HEK293 (cell line): Measurements from ENCODE around the gene LLGL1.

Experiments
- CTCF ChIA-PET: fragments of 350-600 bp; formaldehyde crosslinking; extraction: SDS; loops from one replicate; lab custom pipeline; 2021; ENCODE audit warnings: antibody characterized with exemption; lab: Yijun Ruan, JAX
- POLR2A ChIA-PET: fragments of 300-600 bp; formaldehyde crosslinking; extraction: SDS; loops from one replicate; lab custom pipeline; 2020; ENCODE audit warnings: antibody characterized with exemption, inconsistent platforms; lab: Yijun Ruan, JAX
- H3K27ac ChIP-seq: fragments of 200-500 bp; sonication (Bioruptor generic); 2 replicates; pipeline ENCODE4 v1.5.1; 2014; ENCODE audit warnings: low read depth, low read length, control low read depth, inconsistent platforms; ENCODE audit errors: extremely low read depth
- H3K36me3 ChIP-seq, 2 experiments: fragments of 200-500 bp in 1 of 2; sonication (Bioruptor generic) in 1 of 2; 1 replicate in 1 of 2; 2 replicates in 1 of 2; pipeline ENCODE4 v1.5.1; 2014 to 2017; ENCODE audit warnings: inconsistent platforms in 2 of 2, low read length in 2 of 2; ENCODE audit not compliant: control insufficient read depth in 2 of 2, insufficient read depth in 1 of 2
- H3K4me1 ChIP-seq: fragments of 200-500 bp; sonication (Bioruptor generic); 2 replicates; pipeline ENCODE4 v1.5.1; 2014; ENCODE audit warnings: mild to moderate bottlenecking, low read length, inconsistent platforms; ENCODE audit not compliant: control insufficient read depth, insufficient read depth
- H3K4me3 ChIP-seq: 2 replicates; pipeline ENCODE4 v1.5.1; 2011; ENCODE audit warnings: low read depth, mild to moderate bottlenecking, control low read depth, low read length, moderate library complexity
- H3K9me3 ChIP-seq: fragments of 200-500 bp; sonication (Bioruptor generic); 2 replicates; pipeline ENCODE4 v1.5.1; 2014; ENCODE audit warnings: low read depth, low read length, inconsistent platforms; ENCODE audit not compliant: control insufficient read depth, insufficient read depth
- ELK4 ChIP-seq: IDR thresholded peaks from 2 replicates; pipeline ENCODE4 v1.6.1; 2011; ENCODE audit warnings: mild to moderate bottlenecking, low read depth, low read length, borderline replicate concordance
- GLIS1 ChIP-seq: fragments of 450-650 bp; formaldehyde crosslinking; IDR thresholded peaks from 2 replicates; pipeline ENCODE4 v1.5.1; 2016; ENCODE audit warnings: missing biosample characterization, missing genetic modification characterization
- IKZF3 ChIP-seq: fragments of 450-650 bp; IDR thresholded peaks from 2 replicates; pipeline ENCODE4 v1.5.0; 2018; ENCODE audit warnings: missing biosample characterization, mild to moderate bottlenecking, missing genetic modification characterization, moderate library complexity
- KLF10 ChIP-seq: fragments of 450-650 bp; IDR thresholded peaks from 2 replicates; pipeline ENCODE4 v1.5.1; 2018; ENCODE audit warnings: missing biosample characterization, mild to moderate bottlenecking, missing genetic modification characterization
- PRDM10 ChIP-seq: fragments of 450-650 bp; formaldehyde crosslinking; IDR thresholded peaks from 2 replicates; pipeline ENCODE4 v1.5.1; 2016; ENCODE audit warnings: missing biosample characterization, missing genetic modification characterization
- ZBTB20 ChIP-seq: fragments of 450-650 bp; formaldehyde crosslinking; IDR thresholded peaks from 2 replicates; pipeline ENCODE4 v1.5.1; 2016; ENCODE audit warnings: missing biosample characterization, missing genetic modification characterization
- ZBTB48 ChIP-seq: fragments of 450-650 bp; formaldehyde crosslinking; IDR thresholded peaks from 2 replicates; pipeline ENCODE4 v1.5.1; 2016; ENCODE audit warnings: missing biosample characterization, missing genetic modification characterization
- ZBTB7A ChIP-seq: fragments of 450-650 bp; formaldehyde crosslinking; IDR thresholded peaks from 2 replicates; pipeline ENCODE4 v1.5.1; 2016; ENCODE audit warnings: low read depth, missing biosample characterization, missing genetic modification characterization
- ZIC2 ChIP-seq: fragments of 450-650 bp; formaldehyde crosslinking; IDR thresholded peaks from 2 replicates; pipeline ENCODE4 v1.5.1; 2016; ENCODE audit warnings: missing biosample characterization, missing genetic modification characterization
- ZNF18 ChIP-seq: fragments of 450-650 bp; formaldehyde crosslinking; IDR thresholded peaks from 2 replicates; pipeline ENCODE4 v1.5.1; 2016; ENCODE audit warnings: missing biosample characterization, missing genetic modification characterization
- ZNF26 ChIP-seq: fragments of 450-650 bp; formaldehyde crosslinking; IDR thresholded peaks from 2 replicates; pipeline ENCODE4 v1.5.1; 2016; ENCODE audit warnings: missing biosample characterization, missing genetic modification characterization
- ZNF341 ChIP-seq: fragments of 450-650 bp; formaldehyde crosslinking; IDR thresholded peaks from 2 replicates; pipeline ENCODE4; 2016; ENCODE audit warnings: low read depth, missing biosample characterization, missing genetic modification characterization
- ZNF394 ChIP-seq: fragments of 450-650 bp; formaldehyde crosslinking; IDR thresholded peaks from 2 replicates; pipeline ENCODE4 v1.5.1; 2016; ENCODE audit warnings: missing biosample characterization, missing genetic modification characterization, mild to moderate bottlenecking, moderate library complexity, borderline replicate concordance
- ZNF449 ChIP-seq: fragments of 450-650 bp; formaldehyde crosslinking; IDR thresholded peaks from 2 replicates; pipeline ENCODE4 v1.5.1; 2017; ENCODE audit warnings: missing biosample characterization, mild to moderate bottlenecking, missing genetic modification characterization, moderate library complexity
- ZNF600 ChIP-seq: fragments of 450-650 bp; formaldehyde crosslinking; IDR thresholded peaks from 2 replicates; pipeline ENCODE4 v1.5.1; 2016; ENCODE audit warnings: missing biosample characterization, missing genetic modification characterization
- ZNF629 ChIP-seq: fragments of 450-650 bp; formaldehyde crosslinking; IDR thresholded peaks from 2 replicates; pipeline ENCODE4 v1.5.1; 2017; ENCODE audit warnings: missing biosample characterization, missing genetic modification characterization
- ZNF701 ChIP-seq: fragments of 450-650 bp; formaldehyde crosslinking; IDR thresholded peaks from 2 replicates; pipeline ENCODE4 v1.5.1; 2016; ENCODE audit warnings: missing biosample characterization, missing genetic modification characterization

The LLGL1 gene

GRCh38 chr17:18184143-18185031 lies 41.0 kb upstream of the LLGL1 start (continued):
- TF ChIP-seq ZNF18 (tag by site-specific recombination) = no peak

GRCh38 chr17:18185391-18185790 lies 40.0 kb upstream of the LLGL1 start:
- CTCF ChIA-PET = interaction anchor here (0.6 to 1.9 kb wide), 6 partner anchors 11 to 45 kb away, joined by 3 to 7 read pairs (median 4); no protein-coding TSS in a partner anchor
- peak overlapping the region; percentile 59 for H3K4me3 ChIP-seq
- POLR2A ChIA-PET = interaction anchor here (0.9 kb wide), 1 partner anchor 29 kb away, joined by 3 read pairs; no protein-coding TSS in a partner anchor
- TF ChIP-seq ZNF449 (tag by site-specific recombination) = peak; percentile 74; the same call in 1 of the 2 replicates
- 0 out of 2 replicates have a peak, but pooled peaks have one; percentile 27 for TF ChIP-seq KLF10 (tag by site-specific recombination)
- no peak for TF ChIP-seq ZNF701
- peak; percentile 36; the same call in 1 of the 2 replicates for TF ChIP-seq ZNF341 (tag by site-specific recombination)
- peak; percentile 17 for TF ChIP-seq PRDM10 (tag by site-specific recombination)
- no peak for TF ChIP-seq ZNF26 (tag by site-specific recombination)
- peaks cover 37% of the 10 kb centered on the region for H3K4me1 ChIP-seq
- H3K36me3 ChIP-seq = peaks cover 22 to 51% of the 10 kb centered on the region in 2 experiments; a peak in 2 of 3 replicates
- H3K27ac ChIP-seq = peak overlapping the region; percentile 94
- no peaks in the 10 kb centered on the region for H3K9me3 ChIP-seq

GRCh38 chr17:18185832-18186626 lies 39.4 kb upstream of the LLGL1 start:
- Histone ChIP-seq H3K4me1 (peaks cover 40% of the 10 kb centered on the region), H3K9me3 (no peaks in the 10 kb centered on the region), H3K27ac (peak overlapping the region; percentile 94), H3K36me3 (peaks cover 22 to 57% of the 10 kb centered on the region in 2 experiments; a peak in 2 of 3 replicates), H3K4me3 (peak overlapping the region; percentile 59)
- CTCF ChIA-PET = interaction anchor here (0.6 to 1.9 kb wide), 5 partner anchors 10 to 45 kb away, joined by 3 to 7 read pairs (median 3); no protein-coding TSS in a partner anchor
- POLR2A ChIA-PET = interaction anchor here (0.9 kb wide), 1 partner anchor 30 kb away, joined by 3 read pairs; no protein-coding TSS in a partner anchor
- TF ChIP-seq ZNF629 (peak; percentile 6; the same call in 1 of the 2 replicates), ZBTB7A (tag by site-specific recombination) (no peak), ZBTB20 (tag by site-specific recombination) (peak; percentile 23; the same call in 1 of the 2 replicates), ELK4 (no peak), ZNF600 (tag by site-specific recombination) (peak; percentile 28; the same call in 1 of the 2 replicates), ZIC2 (tag by site-specific recombination) (peak; percentile 21; the same call in 1 of the 2 replicates), ZBTB48 (peak; percentile 30; the same call in 1 of the 2 replicates), IKZF3 (tag by site-specific recombination) (peak; percentile 15; the same call in 1 of the 2 replicates), GLIS1 (tag by site-specific recombination) (peak; percentile 32; the same call in 1 of the 2 replicates), ZNF394 (tag by site-specific recombination) (peak; percentile 74)
